Mucosa of descending colon (tissue), 3 donors: ENCODE measurements around the gene SLC25A12. TPM values are rescaled to one million over a fixed set of nuclear protein-coding genes. Genes with fewer than 3 reads are reported as not detected.

Experiments
- ATAC-seq: fragments of 200-7000 bp; cut with Tn5 transposase; one replicate; pipeline ENCODE4 v1.9.1; 2020; ENCODE audit warnings: mild to moderate bottlenecking, moderate library complexity
- DNase-seq, 3 donors: peaks; one replicate each; pipeline ENCODE4 v3.0.0-alpha.2; 2020
- H3K36me3 ChIP-seq: fragments of 200-600 bp; one replicate; pipeline ENCODE4 v1.8.0; 2021; ENCODE audit warnings: low read depth, mild to moderate bottlenecking
- H3K4me1 ChIP-seq: fragments of 200-600 bp; one replicate; pipeline ENCODE4 v1.8.0; 2021; ENCODE audit warnings: low read depth, mild to moderate bottlenecking
- H3K4me3 ChIP-seq: fragments of 200-600 bp; one replicate; pipeline ENCODE4 v1.8.0; 2021; ENCODE audit warnings: mild to moderate bottlenecking
- H3K9me3 ChIP-seq: fragments of 200-600 bp; one replicate; pipeline ENCODE4 v1.8.0; 2021; ENCODE audit warnings: mild to moderate bottlenecking
- intact Hi-C, 2 donors: fragments of 100-400 bp; cut with DNase I in 1 of 2; cut with micrococcal nuclease in 1 of 2; formaldehyde crosslinking; loops; one replicate each; pipeline versions ENCODE4 v1.11.0 to v1.11.1; 2022; cut with DNase I, micrococcal nuclease
- total RNA-seq, 3 donors: library from RNA; stranded (reverse); fragmentation: NEBNext Ultra II Directional in 2 of 3; extraction: Animal tissue kit (Norgen Biotek cat#: 25700) in 2 of 3; gene quantifications; one replicate each; pipeline versions ENCODE4 v1.2.1 to v1.2.4, GENCODE V29; 2021 to 2023
- TF ChIP-seq, protein P1 (sequence below): fragments of 200-600 bp; IDR thresholded peaks from one replicate; pipeline ENCODE4 v1.8.0; 2022; ENCODE audit warnings: antibody characterized with exemption, mild to moderate bottlenecking
- donor health status: DM: no; HTN: no; CAD: no; lungs with moderate emphysema.
- donor health status: DM: no; HTN: no; CAD: no.
- donor health status: DM: no; HTN: yes; CAD: no.

Gene SLC25A12
- total RNA-seq, 3 donors from 2014 or later, result 19.9 to 44.2 (median 22.3) TPM

DNA sequence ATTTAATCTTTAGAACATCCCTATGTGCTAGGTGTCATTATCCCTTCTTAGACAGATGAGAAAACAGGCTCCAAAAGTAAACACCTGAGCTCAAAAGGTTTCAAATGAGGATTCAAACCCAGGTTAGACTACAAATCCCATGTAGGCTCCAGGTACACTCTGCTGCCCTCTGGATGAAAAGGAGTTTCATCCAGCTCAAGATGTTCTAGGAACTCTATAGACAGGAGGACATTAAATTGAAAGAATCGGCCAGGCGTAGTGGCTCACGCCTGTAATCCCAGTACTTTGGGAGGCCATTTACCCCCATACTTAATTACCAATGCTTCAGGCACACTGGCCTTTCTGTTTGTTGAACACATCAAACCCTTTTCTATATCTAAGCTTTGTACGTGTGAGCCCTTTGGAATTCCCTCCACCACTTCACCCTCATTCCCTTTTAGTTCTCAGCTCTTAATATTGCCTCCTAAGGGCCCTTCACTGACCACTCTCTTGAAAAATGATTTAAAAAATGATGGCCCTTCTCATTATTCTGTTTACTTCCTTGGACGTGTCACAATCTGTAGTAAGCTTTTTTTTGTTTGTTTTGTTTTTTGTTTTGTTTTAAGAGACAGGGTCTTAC is 10.7 kb downstream of the SLC25A12 start:
- no peak for ATAC-seq
- DNase-seq, result no peak
- Histone ChIP-seq H3K36me3 (no peaks in the 10 kb centered on the region), H3K4me3 (no peak overlapping the region), H3K4me1 (no peaks in the 10 kb centered on the region), H3K9me3 (no peaks in the 10 kb centered on the region)
- TF ChIP-seq, protein P1, sequence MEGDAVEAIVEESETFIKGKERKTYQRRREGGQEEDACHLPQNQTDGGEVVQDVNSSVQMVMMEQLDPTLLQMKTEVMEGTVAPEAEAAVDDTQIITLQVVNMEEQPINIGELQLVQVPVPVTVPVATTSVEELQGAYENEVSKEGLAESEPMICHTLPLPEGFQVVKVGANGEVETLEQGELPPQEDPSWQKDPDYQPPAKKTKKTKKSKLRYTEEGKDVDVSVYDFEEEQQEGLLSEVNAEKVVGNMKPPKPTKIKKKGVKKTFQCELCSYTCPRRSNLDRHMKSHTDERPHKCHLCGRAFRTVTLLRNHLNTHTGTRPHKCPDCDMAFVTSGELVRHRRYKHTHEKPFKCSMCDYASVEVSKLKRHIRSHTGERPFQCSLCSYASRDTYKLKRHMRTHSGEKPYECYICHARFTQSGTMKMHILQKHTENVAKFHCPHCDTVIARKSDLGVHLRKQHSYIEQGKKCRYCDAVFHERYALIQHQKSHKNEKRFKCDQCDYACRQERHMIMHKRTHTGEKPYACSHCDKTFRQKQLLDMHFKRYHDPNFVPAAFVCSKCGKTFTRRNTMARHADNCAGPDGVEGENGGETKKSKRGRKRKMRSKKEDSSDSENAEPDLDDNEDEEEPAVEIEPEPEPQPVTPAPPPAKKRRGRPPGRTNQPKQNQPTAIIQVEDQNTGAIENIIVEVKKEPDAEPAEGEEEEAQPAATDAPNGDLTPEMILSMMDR, result no peak
- intact Hi-C loops, result no loop called here

DNA sequence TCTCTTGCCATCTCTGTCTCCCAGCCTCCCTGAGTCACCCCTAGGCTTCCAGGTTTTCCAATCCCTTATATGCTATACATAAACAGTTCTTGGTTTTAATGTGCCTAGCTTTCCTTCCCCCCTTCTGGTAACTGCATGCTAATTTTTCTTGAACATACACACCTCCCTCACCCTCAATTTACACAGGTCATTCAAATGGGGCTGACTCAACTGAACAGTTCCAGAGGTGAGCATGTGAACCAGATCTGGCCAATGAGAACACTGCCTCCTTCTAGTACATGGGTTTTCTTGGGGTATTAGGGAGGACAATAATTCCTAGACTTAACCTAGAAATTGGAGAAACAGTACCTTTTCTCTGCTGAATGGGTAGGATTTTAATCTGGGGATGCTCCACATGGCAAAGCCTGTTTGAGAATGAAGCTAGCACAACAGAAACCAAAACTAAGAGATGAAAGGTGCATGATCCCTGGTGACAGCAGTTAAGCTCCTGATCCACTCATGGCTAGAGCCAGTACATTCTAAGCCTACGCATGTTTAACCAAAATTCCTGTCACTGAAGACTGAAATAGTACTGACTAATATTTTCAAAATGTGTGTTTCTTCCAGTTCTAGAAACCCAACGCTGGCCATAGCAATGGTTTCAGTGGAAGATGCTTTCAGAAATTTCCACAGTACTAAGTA is 11.8 kb downstream of the SLC25A12 start:
- DNase-seq (no peak), ATAC-seq (no peak)
- no peaks in the 10 kb centered on the region for H3K4me1 ChIP-seq
- no peak overlapping the region for H3K4me3 ChIP-seq
- intact Hi-C loops, result no loop called here
- no peaks in the 10 kb centered on the region for H3K9me3 ChIP-seq
- TF ChIP-seq, protein P1, result no peak
- H3K36me3 ChIP-seq, result no peaks in the 10 kb centered on the region

DNA sequence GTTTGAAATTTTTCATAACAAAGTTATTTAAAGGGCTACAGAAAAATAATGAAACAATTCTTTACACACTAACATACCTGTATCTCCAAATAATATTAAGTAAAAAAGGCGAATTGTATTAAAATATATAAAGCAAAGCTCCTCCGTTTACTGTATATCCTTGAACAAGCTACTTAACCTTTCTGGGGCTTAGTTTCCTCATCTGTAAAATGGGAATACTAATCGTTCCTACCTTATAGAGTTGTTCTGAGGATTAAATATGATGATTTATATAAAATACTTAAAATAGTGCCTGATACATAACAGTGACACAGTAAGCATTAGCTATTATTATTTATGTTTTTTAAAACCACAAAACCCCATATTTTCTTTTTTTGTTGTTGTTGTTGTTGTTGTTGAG is 13.3 kb downstream of the SLC25A12 start:
- DNase-seq (no peak), ATAC-seq (no peak)
- TF ChIP-seq, protein P1, result no peak
- no peaks in the 10 kb centered on the region for H3K4me1 ChIP-seq
- no peak overlapping the region for H3K4me3 ChIP-seq
- no peaks in the 10 kb centered on the region for H3K9me3 ChIP-seq
- no peaks in the 10 kb centered on the region for H3K36me3 ChIP-seq
- intact Hi-C loops, result no loop called here

DNA sequence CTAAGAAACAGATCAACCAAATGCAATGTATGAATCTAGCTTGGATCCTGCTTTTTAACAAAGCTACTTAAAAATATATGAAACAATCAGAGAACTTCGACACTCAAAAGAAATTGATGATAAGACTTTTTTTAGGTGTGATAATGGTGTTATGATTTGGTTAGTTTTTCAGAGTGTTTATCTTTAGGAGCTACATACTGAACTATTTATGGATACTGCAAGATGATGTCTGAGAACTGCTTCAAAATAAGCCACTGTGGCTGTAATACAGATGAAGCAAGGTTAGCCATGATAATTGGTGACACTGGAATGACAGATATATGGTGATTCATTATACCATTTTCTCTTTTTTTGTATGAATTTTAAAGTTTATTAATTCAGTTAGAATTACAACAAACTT is 14.2 kb downstream of the SLC25A12 start:
- DNase-seq (no peak), ATAC-seq (no peak)
- TF ChIP-seq, protein P1, result no peak
- no peaks in the 10 kb centered on the region for H3K9me3 ChIP-seq
- H3K36me3 ChIP-seq, result no peaks in the 10 kb centered on the region
- intact Hi-C loops, result no loop called here
- H3K4me3 ChIP-seq, result no peak overlapping the region
- no peaks in the 10 kb centered on the region for H3K4me1 ChIP-seq

DNA sequence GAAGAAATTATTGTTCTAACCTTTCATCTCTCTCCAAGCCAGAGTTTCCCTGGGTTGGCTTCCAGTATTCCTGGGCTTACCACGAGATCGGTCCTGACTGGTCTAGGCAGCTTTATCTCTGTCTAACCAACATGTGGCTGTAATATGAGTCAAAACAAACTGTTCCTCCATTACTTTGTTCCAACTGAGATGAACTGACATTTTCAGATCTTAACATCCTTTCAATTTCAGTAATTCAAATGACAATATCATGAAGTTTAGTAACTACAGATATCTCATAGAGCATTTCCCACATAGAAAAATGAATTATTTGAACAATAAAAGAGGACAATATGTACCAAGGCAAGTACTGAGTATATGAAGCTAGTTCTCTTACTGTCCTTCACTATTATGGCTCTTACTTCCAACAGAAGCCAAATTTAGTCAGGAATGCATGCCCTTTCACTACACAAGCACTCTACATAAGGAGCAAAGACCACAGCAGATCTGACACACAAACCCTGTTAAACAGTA is 15.5 kb downstream of the SLC25A12 start:
- H3K36me3 ChIP-seq, result no peaks in the 10 kb centered on the region
- TF ChIP-seq, protein P1, result no peak
- intact Hi-C loops, result no loop called here
- peaks cover 2% of the 10 kb centered on the region for H3K9me3 ChIP-seq
- ATAC-seq (no peak), DNase-seq (no peak)
- H3K4me1 ChIP-seq, result no peaks in the 10 kb centered on the region
- no peak overlapping the region for H3K4me3 ChIP-seq
